ENCODE measurements around the gene CRYGS. TPM values are rescaled to one million over a fixed set of nuclear protein-coding genes. Genes with fewer than 3 reads are reported as not detected.

CRYGS gene
- polyA plus RNA-seq, 1 of the 3 experiments (the other 2 are of a cell fraction) = 2.1 TPM

- no peaks in the 10 kb centered on the region for H3K9me2 ChIP-seq
Observed at GRCh38 chr3:186516646-186517045, 27.5 kb downstream of the CRYGS start.

DNA sequence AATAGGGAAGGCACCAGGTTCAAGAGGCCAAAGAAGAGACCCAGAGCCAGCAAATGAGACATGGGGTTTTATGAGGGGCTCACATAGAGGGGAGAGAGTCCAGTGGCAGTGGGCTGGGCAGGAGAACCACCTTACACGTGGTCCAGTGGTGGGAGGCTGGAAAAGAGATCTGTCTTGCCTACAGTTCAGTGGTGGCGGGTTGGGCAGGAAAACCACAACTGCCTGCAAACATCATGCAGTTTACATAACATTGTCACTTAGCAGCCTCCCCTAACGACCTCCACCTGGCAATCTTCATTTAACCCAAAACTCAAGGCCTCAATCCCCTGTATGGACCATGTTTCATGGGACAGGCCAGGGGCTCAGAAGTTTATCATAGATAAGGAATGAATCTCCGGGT is 29.1 kb downstream of the CRYGS start:
- Histone ChIP-seq H2AFZ (ENCODE audit: low read depth) (no peak overlapping the region), H3K4me3 (ENCODE audit: low read depth in 2 of 2, low read length in 1 of 2) (no peak overlapping the region), H4K20me1 (ENCODE audit: insufficient read depth) (no peaks in the 10 kb centered on the region), H3K36me3 (replicated peaks in 1 of 2; ENCODE audit: control insufficient read depth in 1 of 2, insufficient read depth in 2 of 2, low read length in 1 of 2) (no peaks in the 10 kb centered on the region), H3K9me3 (no peaks in the 10 kb centered on the region), H3F3A (replicated peaks; ENCODE audit: insufficient read depth) (no peaks in the 10 kb centered on the region), H3K27ac (ENCODE audit: low read depth in 2 of 2, low read length in 1 of 2) (no peak overlapping the region), H3K27me3 (ENCODE audit: insufficient read depth) (no peaks in the 10 kb centered on the region; the same call in 1 of the 2 replicates), H3K4me2 (no peak overlapping the region), H3K9me2 (no peaks in the 10 kb centered on the region), H3K9ac (no peak overlapping the region), H3K4me1 (ENCODE audit: control insufficient read depth in 1 of 2, insufficient read depth in 2 of 2, low read depth in 1 of 2, low read length in 1 of 2) (peaks cover 0 to 2% of the 10 kb centered on the region in 2 experiments; a peak in 2 of 4 replicates), H3K79me2 (ENCODE audit: insufficient read depth) (no peaks in the 10 kb centered on the region)
- no peak for TF ChIP-seq SMC3 (IDR thresholded peaks at IDR 0.05; ENCODE audit: low read depth, low read length)
- no peak for TF ChIP-seq EP300 (IDR thresholded peaks at IDR 0.05; ENCODE audit: borderline replicate concordance in 1 of 2, low read depth in 1 of 2, low read length in 1 of 2)
- TF ChIP-seq ELF1 (IDR thresholded peaks at IDR 0.05) = no peak
- TF ChIP-seq NRF1 (IDR thresholded peaks at IDR 0.05; ENCODE audit: low read depth, low read length) = no peak
- TF ChIP-seq, protein P1, sequence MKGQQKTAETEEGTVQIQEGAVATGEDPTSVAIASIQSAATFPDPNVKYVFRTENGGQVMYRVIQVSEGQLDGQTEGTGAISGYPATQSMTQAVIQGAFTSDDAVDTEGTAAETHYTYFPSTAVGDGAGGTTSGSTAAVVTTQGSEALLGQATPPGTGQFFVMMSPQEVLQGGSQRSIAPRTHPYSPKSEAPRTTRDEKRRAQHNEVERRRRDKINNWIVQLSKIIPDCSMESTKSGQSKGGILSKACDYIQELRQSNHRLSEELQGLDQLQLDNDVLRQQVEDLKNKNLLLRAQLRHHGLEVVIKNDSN (IDR thresholded peaks at IDR 0.05; ENCODE audit: borderline replicate concordance, low read depth) = no peak
- TF ChIP-seq, protein P2, sequence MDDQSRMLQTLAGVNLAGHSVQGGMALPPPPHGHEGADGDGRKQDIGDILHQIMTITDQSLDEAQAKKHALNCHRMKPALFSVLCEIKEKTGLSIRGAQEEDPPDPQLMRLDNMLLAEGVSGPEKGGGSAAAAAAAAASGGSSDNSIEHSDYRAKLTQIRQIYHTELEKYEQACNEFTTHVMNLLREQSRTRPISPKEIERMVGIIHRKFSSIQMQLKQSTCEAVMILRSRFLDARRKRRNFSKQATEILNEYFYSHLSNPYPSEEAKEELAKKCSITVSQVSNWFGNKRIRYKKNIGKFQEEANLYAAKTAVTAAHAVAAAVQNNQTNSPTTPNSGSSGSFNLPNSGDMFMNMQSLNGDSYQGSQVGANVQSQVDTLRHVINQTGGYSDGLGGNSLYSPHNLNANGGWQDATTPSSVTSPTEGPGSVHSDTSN (IDR thresholded peaks at IDR 0.05) = no peak
- no peak for TF ChIP-seq RAD21 (IDR thresholded peaks at IDR 0.05; ENCODE audit: low read length)
- no peak for TF ChIP-seq MXI1 (IDR thresholded peaks at IDR 0.05; ENCODE audit: low read depth, low read length)
- no peak for TF ChIP-seq TAF1 (IDR thresholded peaks at IDR 0.05; ENCODE audit: borderline replicate concordance, low read depth, low read length)
- TF ChIP-seq MEF2A (IDR thresholded peaks at IDR 0.05; ENCODE audit: borderline replicate concordance, low read depth) = no peak
- ChIA-PET CTCF (no interaction called here), POLR2A (no interaction called here)
- DNase-seq = no peak
- 28% methylated on average over 4 of the region's 4 CpGs for WGBS (ENCODE audit: low lambda C conversion rate)

More at GRCh38 chr3:186516646-186517045, 27.5 kb downstream of the CRYGS start:
- Histone ChIP-seq H3K4me3 (ENCODE audit: low read depth in 2 of 2, low read length in 1 of 2) (no peak overlapping the region), H3K9ac (no peak overlapping the region), H4K20me1 (ENCODE audit: insufficient read depth) (no peaks in the 10 kb centered on the region), H3K4me1 (ENCODE audit: control insufficient read depth in 1 of 2, insufficient read depth in 2 of 2, low read depth in 1 of 2, low read length in 1 of 2) (peaks cover 0 to 2% of the 10 kb centered on the region in 2 experiments; a peak in 2 of 4 replicates), H3K9me3 (no peaks in the 10 kb centered on the region), H3K27ac (ENCODE audit: low read depth in 2 of 2, low read length in 1 of 2) (no peak overlapping the region), H3K79me2 (ENCODE audit: insufficient read depth) (no peaks in the 10 kb centered on the region), H3F3A (replicated peaks; ENCODE audit: insufficient read depth) (no peaks in the 10 kb centered on the region), H3K4me2 (no peak overlapping the region), H2AFZ (ENCODE audit: low read depth) (no peak overlapping the region), H3K36me3 (replicated peaks in 1 of 2; ENCODE audit: control insufficient read depth in 1 of 2, insufficient read depth in 2 of 2, low read length in 1 of 2) (no peaks in the 10 kb centered on the region), H3K27me3 (ENCODE audit: insufficient read depth) (no peaks in the 10 kb centered on the region; the same call in 1 of the 2 replicates)
- ChIA-PET CTCF (interaction anchor here (1.4 to 1.5 kb wide), 2 partner anchors 24 to 234 kb away, joined by 3 to 6 read pairs; no protein-coding TSS in a partner anchor), POLR2A (no interaction called here)
- WGBS (ENCODE audit: low lambda C conversion rate) = 65% methylated on average over 2 of the region's 2 CpGs
- DNase-seq = no peak
- no peak for TF ChIP-seq TAF1 (IDR thresholded peaks at IDR 0.05; ENCODE audit: borderline replicate concordance, low read depth, low read length)
- TF ChIP-seq, protein P3, sequence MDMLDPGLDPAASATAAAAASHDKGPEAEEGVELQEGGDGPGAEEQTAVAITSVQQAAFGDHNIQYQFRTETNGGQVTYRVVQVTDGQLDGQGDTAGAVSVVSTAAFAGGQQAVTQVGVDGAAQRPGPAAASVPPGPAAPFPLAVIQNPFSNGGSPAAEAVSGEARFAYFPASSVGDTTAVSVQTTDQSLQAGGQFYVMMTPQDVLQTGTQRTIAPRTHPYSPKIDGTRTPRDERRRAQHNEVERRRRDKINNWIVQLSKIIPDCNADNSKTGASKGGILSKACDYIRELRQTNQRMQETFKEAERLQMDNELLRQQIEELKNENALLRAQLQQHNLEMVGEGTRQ (IDR thresholded peaks at IDR 0.05; ENCODE audit: borderline replicate concordance, low read depth, low read length) = no peak
- no peak for TF ChIP-seq RCOR1 (IDR thresholded peaks at IDR 0.05; ENCODE audit: low read length)
- no peak for TF ChIP-seq FOXJ3 (CRISPR knock-in tag; IDR thresholded peaks at IDR 0.05)
- no peak for TF ChIP-seq NRF1 (IDR thresholded peaks at IDR 0.05; ENCODE audit: low read depth, low read length)
- TF ChIP-seq, protein P4, sequence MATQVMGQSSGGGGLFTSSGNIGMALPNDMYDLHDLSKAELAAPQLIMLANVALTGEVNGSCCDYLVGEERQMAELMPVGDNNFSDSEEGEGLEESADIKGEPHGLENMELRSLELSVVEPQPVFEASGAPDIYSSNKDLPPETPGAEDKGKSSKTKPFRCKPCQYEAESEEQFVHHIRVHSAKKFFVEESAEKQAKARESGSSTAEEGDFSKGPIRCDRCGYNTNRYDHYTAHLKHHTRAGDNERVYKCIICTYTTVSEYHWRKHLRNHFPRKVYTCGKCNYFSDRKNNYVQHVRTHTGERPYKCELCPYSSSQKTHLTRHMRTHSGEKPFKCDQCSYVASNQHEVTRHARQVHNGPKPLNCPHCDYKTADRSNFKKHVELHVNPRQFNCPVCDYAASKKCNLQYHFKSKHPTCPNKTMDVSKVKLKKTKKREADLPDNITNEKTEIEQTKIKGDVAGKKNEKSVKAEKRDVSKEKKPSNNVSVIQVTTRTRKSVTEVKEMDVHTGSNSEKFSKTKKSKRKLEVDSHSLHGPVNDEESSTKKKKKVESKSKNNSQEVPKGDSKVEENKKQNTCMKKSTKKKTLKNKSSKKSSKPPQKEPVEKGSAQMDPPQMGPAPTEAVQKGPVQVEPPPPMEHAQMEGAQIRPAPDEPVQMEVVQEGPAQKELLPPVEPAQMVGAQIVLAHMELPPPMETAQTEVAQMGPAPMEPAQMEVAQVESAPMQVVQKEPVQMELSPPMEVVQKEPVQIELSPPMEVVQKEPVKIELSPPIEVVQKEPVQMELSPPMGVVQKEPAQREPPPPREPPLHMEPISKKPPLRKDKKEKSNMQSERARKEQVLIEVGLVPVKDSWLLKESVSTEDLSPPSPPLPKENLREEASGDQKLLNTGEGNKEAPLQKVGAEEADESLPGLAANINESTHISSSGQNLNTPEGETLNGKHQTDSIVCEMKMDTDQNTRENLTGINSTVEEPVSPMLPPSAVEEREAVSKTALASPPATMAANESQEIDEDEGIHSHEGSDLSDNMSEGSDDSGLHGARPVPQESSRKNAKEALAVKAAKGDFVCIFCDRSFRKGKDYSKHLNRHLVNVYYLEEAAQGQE (IDR thresholded peaks at IDR 0.05; ENCODE audit: low read depth, low read length) = no peak
